ENCODE measurements around the gene DOCK4.

DNA sequence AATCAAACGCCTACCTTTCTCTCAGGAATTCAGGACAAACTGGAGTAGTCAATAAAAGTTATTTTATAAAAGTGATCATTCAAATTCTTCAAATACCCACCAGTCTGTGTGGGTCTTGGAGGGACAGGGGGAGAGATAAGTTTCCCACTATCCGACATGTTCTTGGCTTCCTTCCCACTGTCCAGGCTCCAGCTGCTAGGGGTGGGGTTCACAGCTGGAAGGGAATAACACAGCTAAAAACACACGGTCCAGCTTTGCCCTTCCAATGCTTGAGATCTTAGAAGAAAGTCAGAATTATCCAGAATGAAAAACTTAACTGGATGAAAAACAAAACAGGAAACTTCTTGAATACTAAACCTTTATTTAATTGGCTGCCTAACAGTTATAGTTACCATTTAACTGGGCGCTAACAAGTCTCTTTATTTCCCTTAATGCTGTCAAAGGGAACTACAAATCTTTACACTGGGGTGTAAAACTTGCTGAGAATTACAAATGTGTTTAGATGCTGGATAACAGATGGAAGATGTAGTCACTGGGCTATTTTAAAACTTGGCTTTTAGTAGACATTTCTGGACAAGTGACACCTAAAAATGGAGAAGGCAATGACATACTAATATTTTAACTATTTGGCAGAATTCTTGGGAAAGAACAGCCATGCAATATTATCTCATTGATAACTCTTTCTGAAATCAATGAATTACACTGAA, 471.1 kb downstream of the DOCK4 start:
- TF ChIP-seq, protein P1, sequence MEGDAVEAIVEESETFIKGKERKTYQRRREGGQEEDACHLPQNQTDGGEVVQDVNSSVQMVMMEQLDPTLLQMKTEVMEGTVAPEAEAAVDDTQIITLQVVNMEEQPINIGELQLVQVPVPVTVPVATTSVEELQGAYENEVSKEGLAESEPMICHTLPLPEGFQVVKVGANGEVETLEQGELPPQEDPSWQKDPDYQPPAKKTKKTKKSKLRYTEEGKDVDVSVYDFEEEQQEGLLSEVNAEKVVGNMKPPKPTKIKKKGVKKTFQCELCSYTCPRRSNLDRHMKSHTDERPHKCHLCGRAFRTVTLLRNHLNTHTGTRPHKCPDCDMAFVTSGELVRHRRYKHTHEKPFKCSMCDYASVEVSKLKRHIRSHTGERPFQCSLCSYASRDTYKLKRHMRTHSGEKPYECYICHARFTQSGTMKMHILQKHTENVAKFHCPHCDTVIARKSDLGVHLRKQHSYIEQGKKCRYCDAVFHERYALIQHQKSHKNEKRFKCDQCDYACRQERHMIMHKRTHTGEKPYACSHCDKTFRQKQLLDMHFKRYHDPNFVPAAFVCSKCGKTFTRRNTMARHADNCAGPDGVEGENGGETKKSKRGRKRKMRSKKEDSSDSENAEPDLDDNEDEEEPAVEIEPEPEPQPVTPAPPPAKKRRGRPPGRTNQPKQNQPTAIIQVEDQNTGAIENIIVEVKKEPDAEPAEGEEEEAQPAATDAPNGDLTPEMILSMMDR (IDR thresholded peaks at IDR 0.05; ENCODE audit: insufficient read depth, low read length), result no peak
- TF ChIP-seq GABPA (IDR thresholded peaks at IDR 0.05; ENCODE audit: low read depth), result no peak
- TF ChIP-seq, protein P2, sequence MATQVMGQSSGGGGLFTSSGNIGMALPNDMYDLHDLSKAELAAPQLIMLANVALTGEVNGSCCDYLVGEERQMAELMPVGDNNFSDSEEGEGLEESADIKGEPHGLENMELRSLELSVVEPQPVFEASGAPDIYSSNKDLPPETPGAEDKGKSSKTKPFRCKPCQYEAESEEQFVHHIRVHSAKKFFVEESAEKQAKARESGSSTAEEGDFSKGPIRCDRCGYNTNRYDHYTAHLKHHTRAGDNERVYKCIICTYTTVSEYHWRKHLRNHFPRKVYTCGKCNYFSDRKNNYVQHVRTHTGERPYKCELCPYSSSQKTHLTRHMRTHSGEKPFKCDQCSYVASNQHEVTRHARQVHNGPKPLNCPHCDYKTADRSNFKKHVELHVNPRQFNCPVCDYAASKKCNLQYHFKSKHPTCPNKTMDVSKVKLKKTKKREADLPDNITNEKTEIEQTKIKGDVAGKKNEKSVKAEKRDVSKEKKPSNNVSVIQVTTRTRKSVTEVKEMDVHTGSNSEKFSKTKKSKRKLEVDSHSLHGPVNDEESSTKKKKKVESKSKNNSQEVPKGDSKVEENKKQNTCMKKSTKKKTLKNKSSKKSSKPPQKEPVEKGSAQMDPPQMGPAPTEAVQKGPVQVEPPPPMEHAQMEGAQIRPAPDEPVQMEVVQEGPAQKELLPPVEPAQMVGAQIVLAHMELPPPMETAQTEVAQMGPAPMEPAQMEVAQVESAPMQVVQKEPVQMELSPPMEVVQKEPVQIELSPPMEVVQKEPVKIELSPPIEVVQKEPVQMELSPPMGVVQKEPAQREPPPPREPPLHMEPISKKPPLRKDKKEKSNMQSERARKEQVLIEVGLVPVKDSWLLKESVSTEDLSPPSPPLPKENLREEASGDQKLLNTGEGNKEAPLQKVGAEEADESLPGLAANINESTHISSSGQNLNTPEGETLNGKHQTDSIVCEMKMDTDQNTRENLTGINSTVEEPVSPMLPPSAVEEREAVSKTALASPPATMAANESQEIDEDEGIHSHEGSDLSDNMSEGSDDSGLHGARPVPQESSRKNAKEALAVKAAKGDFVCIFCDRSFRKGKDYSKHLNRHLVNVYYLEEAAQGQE (IDR thresholded peaks at IDR 0.05; ENCODE audit: insufficient replicate concordance, low read depth), result no peak
- TF ChIP-seq POLR2AphosphoS5 (IDR thresholded peaks at IDR 0.05; ENCODE audit: low read depth), result no peak
